ENCODE data around the gene MYRFL.
"Not testable (repeated sequence)": the region's sequence is repeated elsewhere in the genome, so short reads cannot be mapped to it uniquely, and the experiment has no call there.

MYRFL gene

DNA sequence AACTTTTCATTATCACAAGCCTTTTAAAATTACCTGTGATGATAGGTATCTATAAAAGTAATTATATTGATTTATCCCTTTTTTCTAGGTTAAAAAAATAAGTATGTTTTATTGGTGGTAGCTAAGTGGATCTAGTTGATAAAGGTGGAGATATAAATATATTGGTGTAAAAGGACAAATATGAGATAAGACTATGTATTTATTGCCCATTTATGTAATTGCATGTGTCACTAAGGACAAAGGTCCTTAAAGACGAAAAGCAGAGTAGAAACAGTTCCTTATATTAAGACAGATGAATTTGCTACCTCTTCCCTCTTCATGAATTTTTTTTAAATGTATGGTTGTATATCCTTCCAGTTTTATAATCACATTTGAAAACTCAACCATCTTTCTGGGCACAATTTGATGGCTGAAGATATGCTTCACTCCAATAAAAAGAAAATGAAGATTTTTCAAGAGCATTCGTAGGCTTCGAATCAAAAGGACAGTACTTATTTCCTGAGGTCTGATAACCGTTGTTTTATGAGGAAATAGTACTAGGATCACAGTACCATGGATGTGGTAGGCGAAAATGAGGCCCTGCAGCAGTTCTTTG is at the start of gene MYRFL:
TSS of gene MYRFL (plus strand) at position 262 of the 595 bp plus-strand sequence. CDS start at position 553, 291 bp downstream.
- DNase-seq, result no peak

DNA sequence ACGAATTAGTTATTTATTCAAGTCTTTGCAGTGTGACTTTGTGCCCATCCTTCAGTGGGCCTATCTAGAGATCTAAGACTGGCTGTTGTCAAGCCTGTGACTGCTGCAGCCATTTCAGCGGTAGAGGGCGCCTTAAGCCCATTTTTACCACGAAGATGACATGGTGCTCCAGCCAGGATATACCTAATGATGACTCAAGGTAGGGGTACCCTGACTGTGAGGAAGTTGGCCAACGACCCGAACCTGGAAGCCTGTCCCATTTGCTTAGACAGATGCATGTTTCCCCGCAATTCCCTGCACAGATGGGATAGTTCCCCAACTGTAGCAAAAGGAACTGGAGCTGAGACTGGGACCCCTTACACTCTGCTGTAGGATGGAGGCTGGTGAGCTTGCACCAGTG is 45.1 kb upstream of the MYRFL start:
- DNase-seq, result no peak

DNA sequence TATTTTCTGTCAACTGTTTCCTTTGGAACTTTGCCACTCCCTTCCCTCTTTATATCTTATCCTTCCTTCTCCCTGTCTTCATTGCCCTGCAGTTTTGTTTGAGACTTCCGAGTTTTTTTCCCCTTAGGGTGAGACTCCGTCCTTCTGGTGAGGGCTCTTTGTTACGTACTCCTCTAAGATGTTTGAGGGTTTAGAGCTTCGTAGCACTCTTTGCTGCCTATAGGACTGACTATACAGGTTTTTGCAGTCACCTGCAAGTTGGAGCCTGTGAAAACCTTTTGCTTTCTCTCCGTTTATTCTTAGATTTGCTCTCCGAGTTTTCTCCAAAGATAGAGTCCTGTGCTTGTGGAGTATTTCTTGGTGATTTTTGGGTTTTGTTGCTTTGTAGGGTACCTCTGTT is 41.7 kb upstream of the MYRFL start:
- no peak for DNase-seq

DNA sequence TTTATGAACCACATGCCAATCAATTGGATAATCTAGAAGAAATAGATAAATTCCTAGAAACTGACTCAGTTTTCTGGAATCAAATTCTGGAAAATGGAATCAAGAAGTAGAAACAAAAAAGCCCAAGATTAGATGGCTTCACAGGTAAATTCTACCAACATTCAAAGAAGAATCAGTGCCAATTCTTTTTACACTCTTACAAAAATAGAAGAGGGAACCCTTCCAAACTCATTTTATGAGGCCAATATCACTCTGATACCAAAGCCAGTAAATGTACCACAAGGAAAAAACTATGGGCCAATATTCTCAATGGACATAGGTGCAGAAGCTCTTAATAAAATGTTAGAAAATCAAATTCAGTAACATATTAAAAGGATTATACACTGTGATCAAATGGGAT is 35.7 kb upstream of the MYRFL start:
- DNase-seq, result no peak

DNA sequence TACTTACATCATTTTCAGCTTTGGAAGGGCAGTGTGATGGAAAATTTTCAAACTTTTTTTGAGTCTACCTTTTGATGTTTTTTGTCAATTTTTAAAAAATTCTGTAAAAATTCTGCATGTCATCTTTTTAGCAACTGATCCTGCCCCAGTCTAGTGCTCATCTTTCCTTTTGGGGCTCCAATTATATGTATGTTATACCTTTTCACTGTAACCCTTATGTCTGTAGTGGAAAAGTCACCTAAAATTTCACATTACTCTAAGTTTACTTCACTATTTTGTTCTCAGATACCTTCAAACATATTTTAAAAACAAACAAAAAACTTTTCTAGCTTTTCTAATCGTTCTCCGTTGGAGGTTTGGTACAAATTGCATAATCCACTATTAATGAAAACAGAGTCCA is 32.5 kb upstream of the MYRFL start:
- no peak for DNase-seq

DNA sequence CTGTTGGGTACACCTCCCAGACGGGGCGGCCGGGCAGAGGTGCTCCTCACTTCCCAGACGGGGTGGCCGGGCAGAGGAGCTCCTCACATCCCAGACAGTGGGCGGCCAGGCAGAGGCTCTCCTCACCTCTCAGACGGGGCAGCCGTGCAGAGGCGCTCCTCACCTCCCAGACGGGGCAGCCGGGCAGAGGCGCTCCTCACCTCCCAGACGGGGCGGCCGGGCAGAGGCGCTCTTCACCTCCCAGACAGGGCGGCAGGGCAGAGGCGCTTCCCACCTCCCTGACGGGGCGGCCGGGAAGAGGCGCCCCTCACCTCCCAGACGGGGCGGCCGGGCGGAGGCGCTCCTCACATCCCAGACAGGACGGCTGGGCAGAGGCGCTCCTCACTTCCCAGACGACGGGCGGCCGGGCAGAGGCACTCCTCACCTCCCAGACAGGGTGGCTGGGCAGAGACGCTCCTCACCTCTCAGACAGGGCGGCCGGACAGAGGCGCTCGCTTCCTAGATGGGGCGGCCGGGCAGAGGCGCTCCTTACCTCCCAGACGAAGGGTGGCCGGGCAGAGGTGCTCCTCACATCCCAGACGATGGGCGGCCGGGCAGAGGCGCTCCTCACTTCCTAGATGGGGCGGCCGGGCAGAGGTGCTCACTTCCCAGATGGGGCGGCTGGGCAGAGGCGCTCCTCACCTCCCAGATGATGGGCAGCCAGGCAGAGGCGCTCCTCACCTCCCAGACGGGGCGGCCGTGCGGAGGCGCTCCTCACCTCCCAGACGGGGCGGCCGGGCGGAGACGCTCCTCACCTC is 17.7 kb upstream of the MYRFL start:
- not testable (repeated sequence) for DNase-seq

DNA sequence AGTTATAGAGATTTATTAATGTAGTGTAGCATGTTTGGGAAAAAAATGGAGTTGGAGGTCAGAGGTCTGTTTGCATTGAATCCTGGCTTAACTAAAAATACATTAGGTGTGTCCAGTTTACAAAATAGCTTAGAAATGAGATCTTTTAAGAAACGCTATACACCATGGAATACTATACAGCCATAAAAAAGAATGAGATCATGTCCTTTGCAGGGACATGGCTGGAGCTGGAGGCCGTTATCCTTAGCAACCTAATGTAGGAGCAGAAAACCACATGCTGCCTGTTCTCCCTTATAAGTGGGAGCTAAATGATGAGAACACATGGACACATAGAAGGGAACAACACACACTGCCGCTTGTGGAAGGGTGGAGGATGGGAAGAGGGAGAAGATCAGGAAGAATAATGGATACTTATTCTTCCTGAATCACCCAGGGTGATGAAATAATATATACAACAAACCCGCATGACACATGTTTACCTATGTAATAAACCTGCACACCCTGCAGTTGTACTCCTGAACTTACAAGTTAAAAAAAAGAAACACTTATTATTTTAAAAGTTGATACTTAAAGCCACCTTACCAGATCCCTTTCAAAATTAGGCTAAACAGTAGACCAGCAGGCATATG is 14.0 kb upstream of the MYRFL start:
- DNase-seq, result no peak

DNA sequence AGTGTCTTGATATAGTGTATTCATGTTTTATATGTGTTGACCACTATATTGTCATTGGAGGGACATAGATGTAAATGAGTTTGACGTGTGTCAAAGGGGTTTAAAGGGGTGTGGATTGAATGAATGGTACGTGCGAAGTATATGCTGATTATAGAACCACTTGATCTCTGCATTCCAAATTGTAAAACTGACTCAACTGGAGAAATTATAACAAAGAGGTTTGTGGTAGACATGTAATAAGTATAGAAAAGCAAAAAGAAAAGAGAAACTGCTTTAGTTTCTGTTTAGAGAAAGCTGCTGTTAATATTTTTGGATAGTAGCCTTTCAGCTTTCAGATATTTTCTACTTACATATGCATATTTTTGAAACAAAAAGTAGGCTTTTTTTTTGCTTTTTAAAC is 8.9 kb upstream of the MYRFL start:
- no peak for DNase-seq

DNA sequence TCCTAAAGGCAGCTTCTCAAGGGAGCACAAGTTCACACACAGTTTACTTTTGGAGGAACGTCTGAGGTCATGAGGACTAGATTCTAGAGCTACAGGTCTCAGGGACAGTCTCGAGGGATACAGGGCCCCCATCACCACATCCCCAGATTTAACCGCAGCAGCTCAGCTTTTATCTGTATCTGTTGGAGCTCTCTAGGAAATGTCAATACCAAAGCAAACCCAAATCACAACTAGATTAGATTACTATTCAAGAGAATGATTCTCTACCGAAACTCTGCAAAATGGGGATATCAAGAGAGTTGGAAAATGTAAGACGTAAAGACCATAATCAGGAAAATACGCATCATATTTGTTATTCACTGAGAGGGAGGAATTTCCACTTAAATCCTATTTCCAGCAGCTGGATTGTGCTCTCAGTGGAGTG is 4.0 kb upstream of the MYRFL start:
- DNase-seq, result no peak

DNA sequence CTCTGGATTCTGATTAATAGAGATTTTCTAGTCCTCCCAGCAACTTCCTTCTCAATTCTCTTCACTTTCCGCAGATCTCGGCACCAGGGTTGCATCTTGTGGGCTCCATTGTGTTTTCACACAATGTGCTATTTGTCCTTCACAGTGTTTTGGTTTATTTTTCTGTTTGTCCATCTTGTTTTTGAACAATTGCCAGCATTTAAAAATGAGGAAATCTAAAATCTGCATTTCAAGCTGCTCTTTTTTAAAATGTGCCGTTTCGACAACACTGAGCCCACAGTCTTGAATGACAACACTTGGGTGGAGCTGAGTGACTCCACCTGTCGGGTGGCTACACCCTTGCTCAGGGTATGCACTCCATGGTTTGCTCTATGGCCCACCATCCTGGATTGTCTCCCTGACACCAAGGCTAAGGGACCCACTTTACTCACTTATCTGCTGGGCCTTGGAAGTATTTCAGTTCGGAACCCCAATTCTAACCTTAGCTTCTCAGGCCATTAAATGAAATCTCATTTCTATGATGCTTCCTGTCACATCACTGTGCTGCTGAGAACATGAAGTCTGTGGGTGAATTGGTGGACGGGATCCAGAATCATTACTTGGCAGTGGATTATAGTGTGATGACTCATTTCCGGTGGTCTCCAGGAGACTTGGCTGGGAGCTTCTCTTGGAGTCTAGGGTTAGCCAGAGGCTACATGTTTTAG is 3.4 kb upstream of the MYRFL start:
- no peak for DNase-seq

DNA sequence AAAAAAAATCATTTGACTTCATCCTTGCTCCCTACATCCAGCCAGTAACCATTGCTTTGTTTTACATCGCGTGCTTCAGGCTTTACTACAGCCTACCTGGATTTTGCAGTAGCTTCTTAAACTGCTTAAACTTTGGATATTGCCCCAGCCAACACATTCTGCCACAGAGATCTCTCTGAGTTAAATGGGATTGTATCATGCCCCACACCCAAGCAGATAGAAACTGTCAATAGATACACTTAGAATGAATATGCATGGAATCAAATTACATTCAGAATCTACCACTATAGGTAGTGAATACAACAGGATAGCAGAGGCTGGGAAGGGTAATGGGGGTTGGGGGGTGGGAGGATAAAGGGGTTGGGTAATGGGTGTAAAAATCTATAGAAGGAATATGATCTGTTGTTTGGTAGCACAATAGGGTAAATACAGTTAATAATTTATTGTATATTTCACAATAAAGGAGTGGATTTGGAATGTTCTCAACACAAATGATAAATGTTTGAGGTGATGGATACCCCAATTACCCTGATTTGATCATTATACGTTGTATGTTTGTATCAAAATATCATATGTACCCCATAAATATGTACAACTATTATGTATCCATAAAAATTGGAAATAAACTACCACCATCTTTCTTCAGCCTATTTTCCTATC is 2.7 kb upstream of the MYRFL start:
- no peak for DNase-seq

DNA sequence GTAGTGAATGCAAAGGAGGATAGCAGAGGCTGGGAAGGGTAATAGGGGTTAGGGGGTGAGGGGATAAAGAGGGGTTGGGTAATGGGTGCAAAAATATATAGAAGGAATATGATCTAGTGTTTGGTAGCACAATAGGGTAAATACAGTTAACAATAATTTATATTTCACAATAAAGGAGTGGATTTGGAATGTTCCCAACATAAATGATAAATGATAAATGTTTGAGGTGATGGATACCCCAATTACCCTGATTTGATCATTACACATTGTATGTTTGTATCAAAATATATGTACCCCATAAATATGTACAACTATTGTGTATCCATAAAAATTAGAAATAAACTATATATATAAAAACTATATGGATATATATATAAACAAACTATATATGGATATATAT is 999 bp upstream of the MYRFL start:
- DNase-seq, result no peak

DNA sequence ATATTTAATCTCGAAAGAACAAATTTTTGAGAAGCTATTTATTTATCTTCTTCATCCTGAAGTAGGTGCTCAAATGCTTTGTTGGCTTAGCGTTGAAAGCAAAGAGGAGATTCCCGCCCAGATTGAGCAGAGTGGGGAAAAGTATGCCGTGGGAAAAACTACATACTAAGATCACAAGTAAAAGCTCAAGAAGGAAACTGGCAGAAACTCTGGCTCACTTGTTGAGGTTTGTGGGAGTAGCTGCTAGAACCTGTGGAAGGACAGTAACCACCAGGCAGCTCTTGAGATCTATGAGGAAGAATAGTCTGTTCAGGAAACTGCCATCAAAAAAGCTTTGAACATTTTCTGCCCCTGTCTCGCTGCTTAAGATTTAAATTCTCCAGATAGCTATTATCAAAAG is 3.9 kb downstream of the MYRFL start:
- DNase-seq, result no peak

DNA sequence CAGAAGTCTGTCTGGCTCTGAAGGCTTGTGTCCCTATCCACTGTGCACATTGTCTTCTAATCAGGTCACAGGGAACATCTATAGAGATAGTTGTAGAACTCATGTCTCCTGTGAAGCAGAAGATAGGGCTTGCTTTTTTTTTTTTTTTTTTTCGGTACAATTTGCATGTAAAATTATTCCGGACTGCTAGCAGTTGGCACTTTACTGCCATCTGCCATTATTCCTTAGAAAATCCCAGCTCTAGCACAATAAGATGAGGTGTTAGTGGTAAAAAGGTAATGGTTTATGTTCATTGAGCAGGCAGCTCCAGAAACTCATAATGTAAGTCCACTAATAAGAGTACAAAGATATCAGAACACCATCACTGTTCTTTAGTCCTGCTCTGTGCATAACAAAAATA is 8.7 kb downstream of the MYRFL start:
- DNase-seq, result no peak

DNA sequence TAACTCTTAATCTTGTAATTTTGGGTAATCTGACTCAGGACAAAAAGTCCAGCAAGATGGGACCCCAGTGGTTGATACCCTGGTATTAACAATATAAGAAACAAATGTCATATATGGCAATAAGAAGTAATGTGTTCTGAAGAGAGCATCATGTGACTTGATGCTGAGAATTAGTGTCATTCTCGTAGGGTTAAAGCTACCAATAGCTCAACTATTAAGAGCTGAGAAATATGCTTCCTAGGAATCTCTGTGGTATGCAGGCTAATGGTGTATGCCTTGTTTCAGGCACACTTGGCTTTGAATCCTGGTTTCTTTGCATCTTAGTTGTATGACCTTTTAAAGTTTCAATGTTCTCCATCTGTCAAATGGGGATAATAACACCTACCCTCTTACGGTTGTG is 9.1 kb downstream of the MYRFL start:
- no peak for DNase-seq

DNA sequence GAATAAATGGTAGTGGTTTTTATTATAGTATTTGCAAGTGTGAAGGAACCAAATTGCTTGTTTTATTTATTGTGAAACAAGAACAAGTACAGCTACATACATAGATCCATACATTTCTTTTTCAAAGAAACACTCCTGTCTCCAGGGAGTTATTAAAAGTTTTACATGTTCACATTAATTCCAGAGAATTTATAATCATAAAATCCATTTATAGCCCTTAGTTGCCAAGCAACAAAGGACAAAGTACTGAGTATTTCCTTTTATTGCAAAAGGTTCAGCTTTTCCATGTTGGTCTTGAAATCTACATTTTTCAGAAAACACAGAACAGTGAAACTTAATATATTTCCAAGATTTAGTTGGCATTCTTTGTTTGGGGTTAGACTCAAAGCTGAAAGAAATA is 9.5 kb downstream of the MYRFL start:
- DNase-seq, result no peak

DNA sequence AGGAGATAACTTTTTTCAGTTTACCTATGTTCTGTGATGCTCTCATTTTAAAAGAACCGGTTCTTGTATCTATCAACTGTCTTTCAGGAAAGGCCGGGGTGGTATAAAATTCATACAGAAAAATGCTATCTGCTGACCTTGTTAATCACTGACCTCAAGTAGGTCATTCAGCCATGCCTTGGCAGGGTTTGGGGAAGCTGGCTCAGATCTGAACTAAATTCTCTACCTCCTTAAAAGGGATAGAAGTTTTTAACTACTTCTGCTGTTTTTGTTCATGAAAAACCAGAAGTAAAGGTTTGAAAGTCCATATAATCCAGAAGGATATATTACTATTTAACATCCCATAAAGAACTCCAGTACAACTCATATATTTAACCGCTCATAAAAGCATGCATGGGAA is 10.1 kb downstream of the MYRFL start:
- no peak for DNase-seq

DNA sequence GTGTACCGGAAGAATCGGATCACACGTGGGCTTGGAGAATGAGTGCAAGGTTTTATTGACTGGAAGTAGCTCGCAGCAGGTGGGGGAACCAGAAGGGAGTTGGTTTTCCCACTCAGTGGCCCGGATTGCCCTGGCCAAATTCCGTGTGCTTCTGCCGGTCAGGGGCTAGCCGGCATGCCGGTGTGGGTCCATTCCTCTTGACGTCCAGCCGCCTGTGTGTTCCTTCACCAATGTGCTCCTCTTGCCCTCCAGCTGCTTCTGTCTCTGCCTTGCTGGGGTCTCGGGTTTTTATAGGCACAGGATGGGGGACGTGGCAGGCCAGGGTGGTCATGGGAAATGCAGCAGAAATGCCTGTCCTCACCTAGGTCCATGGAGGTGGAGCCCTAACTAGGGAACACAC is 11.0 kb downstream of the MYRFL start:
- no peak for DNase-seq

DNA sequence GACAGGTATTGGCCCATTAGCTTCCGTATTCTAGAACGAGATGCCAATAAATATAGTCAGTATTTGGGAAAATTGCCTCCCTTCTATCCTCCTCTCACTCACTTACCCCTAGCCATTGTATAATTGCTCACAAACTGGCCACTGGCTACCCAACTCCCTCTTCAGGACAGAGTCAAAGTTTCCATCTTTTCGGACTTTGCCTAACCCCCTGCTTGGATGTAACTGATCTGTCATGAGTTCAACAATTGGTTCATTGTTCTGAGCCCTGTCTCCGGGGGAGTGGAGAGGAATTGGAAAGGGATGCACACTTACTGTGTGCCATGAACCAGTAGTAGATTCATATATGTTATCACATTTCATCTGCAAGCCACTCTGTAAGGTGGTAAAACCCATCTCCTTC is 12.2 kb downstream of the MYRFL start:
- DNase-seq, result no peak

DNA sequence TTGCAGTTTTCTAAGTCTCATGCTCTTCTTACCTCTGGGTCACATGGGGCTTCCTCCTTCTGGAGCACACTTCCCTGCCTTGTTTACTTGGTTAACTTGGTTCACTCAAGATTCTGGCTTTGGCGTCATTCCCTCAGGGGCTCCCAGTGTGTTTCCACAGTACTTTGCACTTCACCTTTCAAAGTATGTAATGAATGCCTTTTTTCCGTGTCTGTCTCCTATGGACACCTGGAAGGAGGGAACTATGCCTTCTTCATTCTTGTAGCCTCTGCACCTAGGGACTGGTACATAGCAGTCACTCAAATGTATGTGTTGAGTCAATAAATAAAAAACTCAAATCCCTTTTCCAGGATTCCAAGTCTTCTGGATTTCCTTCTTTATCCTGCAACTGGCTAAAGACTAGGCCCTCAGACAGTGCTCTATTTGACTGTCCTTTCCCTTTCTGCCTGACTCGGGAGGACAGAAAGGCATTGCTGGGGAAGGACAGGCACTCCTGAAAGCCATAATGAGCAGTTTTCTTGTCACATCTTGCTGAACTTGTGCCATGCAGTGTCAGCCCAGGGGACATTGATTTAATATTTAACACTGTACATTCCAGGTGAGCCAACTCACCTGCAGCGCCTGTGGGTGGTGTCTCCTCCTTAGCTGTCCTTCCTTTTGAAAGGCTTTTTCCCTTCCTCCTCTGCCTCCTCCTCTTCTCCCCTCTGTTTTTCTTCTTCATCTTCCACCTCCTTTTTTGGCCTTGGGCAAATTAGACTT is 12.8 kb downstream of the MYRFL start:
- no peak for DNase-seq

DNA sequence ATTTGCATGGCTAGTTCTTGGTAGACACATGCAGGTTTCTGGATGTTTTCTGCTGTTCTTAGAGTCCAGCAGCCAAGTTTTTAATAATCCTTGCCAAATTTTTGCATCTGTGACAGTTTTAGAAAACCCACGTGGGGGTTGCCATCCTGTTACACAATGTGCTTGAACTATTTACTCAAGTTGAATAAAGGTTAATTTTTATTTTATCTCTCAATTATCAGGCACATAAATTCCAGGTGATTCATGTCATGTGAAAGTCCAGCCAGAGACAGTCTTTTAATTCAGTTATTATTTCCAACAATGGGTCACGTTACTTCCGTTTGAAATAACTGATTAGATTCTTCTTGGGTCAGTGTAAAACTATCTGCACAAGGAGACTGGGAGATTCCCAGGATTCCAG is 15.7 kb downstream of the MYRFL start:
- no peak for DNase-seq

DNA sequence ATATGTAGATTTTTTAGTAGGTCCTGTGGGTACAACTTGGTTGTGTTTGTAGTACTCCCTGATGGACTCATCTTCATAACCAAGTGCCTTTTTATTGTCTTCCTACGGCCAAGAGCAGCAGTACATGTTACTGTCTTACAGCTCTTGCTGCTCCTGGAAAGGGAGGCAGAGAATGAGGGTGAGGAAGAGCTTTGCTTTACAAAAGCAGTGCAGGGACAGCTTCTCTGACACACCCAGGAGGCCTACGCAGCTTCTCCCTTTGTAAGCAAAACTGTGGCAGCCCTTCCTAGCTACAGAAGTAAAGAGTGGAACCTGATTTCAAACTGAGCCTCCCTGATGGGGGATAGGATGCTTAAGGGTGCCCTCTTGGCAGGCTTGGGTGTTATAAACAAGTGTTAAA is 18.6 kb downstream of the MYRFL start:
- DNase-seq, result no peak
